ENCODE data around the gene NSMCE4A. TPM values are rescaled to one million over a fixed set of nuclear protein-coding genes. Genes with fewer than 3 reads are reported as not detected.

NSMCE4A gene
- total and polyA plus RNA-seq, 2 of the 8 experiments (the other 6 are each of a cell fraction or from before 2014, with no cell fraction given), result 48.6 to 66.0 TPM

GRCh38 chr10:121947343-121948330 is 27.4 kb downstream of the NSMCE4A start (continued):
- TF ChIP-seq, protein P1, sequence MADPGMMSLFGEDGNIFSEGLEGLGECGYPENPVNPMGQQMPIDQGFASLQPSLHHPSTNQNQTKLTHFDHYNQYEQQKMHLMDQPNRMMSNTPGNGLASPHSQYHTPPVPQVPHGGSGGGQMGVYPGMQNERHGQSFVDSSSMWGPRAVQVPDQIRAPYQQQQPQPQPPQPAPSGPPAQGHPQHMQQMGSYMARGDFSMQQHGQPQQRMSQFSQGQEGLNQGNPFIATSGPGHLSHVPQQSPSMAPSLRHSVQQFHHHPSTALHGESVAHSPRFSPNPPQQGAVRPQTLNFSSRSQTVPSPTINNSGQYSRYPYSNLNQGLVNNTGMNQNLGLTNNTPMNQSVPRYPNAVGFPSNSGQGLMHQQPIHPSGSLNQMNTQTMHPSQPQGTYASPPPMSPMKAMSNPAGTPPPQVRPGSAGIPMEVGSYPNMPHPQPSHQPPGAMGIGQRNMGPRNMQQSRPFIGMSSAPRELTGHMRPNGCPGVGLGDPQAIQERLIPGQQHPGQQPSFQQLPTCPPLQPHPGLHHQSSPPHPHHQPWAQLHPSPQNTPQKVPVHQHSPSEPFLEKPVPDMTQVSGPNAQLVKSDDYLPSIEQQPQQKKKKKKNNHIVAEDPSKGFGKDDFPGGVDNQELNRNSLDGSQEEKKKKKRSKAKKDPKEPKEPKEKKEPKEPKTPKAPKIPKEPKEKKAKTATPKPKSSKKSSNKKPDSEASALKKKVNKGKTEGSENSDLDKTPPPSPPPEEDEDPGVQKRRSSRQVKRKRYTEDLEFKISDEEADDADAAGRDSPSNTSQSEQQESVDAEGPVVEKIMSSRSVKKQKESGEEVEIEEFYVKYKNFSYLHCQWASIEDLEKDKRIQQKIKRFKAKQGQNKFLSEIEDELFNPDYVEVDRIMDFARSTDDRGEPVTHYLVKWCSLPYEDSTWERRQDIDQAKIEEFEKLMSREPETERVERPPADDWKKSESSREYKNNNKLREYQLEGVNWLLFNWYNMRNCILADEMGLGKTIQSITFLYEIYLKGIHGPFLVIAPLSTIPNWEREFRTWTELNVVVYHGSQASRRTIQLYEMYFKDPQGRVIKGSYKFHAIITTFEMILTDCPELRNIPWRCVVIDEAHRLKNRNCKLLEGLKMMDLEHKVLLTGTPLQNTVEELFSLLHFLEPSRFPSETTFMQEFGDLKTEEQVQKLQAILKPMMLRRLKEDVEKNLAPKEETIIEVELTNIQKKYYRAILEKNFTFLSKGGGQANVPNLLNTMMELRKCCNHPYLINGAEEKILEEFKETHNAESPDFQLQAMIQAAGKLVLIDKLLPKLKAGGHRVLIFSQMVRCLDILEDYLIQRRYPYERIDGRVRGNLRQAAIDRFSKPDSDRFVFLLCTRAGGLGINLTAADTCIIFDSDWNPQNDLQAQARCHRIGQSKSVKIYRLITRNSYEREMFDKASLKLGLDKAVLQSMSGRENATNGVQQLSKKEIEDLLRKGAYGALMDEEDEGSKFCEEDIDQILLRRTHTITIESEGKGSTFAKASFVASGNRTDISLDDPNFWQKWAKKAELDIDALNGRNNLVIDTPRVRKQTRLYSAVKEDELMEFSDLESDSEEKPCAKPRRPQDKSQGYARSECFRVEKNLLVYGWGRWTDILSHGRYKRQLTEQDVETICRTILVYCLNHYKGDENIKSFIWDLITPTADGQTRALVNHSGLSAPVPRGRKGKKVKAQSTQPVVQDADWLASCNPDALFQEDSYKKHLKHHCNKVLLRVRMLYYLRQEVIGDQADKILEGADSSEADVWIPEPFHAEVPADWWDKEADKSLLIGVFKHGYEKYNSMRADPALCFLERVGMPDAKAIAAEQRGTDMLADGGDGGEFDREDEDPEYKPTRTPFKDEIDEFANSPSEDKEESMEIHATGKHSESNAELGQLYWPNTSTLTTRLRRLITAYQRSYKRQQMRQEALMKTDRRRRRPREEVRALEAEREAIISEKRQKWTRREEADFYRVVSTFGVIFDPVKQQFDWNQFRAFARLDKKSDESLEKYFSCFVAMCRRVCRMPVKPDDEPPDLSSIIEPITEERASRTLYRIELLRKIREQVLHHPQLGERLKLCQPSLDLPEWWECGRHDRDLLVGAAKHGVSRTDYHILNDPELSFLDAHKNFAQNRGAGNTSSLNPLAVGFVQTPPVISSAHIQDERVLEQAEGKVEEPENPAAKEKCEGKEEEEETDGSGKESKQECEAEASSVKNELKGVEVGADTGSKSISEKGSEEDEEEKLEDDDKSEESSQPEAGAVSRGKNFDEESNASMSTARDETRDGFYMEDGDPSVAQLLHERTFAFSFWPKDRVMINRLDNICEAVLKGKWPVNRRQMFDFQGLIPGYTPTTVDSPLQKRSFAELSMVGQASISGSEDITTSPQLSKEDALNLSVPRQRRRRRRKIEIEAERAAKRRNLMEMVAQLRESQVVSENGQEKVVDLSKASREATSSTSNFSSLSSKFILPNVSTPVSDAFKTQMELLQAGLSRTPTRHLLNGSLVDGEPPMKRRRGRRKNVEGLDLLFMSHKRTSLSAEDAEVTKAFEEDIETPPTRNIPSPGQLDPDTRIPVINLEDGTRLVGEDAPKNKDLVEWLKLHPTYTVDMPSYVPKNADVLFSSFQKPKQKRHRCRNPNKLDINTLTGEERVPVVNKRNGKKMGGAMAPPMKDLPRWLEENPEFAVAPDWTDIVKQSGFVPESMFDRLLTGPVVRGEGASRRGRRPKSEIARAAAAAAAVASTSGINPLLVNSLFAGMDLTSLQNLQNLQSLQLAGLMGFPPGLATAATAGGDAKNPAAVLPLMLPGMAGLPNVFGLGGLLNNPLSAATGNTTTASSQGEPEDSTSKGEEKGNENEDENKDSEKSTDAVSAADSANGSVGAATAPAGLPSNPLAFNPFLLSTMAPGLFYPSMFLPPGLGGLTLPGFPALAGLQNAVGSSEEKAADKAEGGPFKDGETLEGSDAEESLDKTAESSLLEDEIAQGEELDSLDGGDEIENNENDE (IDR thresholded peaks at IDR 0.05; ENCODE audit: insufficient replicate concordance, low read length), result no peak
- no peak for TF ChIP-seq EZH2 (IDR thresholded peaks at IDR 0.05; ENCODE audit: low read depth, low read length, severe bottlenecking)
- no peak for TF ChIP-seq USF2 (IDR thresholded peaks at IDR 0.05; ENCODE audit: low read length)
- TF ChIP-seq SIX5 (IDR thresholded peaks at IDR 0.05; ENCODE audit: low read depth, low read length), result no peak
- no peak for TF ChIP-seq CTBP2 (IDR thresholded peaks at IDR 0.05; ENCODE audit: borderline replicate concordance, insufficient read depth, insufficient read length, low read length)
- TF ChIP-seq ZNF274 (IDR thresholded peaks at IDR 0.05; ENCODE audit: borderline replicate concordance, extremely low read depth, low read length), result no peak

Data from H1 (cell line).